SK-N-SH (cell line): ENCODE measurements around the gene HES6. TPM values are rescaled to one million over a fixed set of nuclear protein-coding genes. Genes with fewer than 3 reads are reported as not detected.
A peak's percentile ranks its signal among the peaks of the same experiment; 100 is the strongest.

Experiments used
- CTCF ChIA-PET: fragments of 300-600, 350-600 bp; formaldehyde crosslinking; extraction: SDS; loops from one replicate; lab custom pipeline; 2021; lab: Yijun Ruan, JAX
- POLR2A ChIA-PET: fragments of 350-600 bp; sonication (Branson Sonifier 250); formaldehyde crosslinking; extraction: SDS; loops from one replicate; lab custom pipeline; 2020; ENCODE audit warnings: antibody characterized with exemption, inconsistent platforms; lab: Yijun Ruan, JAX
- DNase-seq: peaks from one replicate; pipeline ENCODE4 v3.0.0; 2012
- H2AFZ ChIP-seq: fragments of 200-600 bp; sonication (generic); 2 replicates; pipeline ENCODE4 v1.8.1; 2016; ENCODE audit warnings: antibody characterized with exemption, mild to moderate bottlenecking, low read depth
- H3F3A ChIP-seq: fragments of 200-600 bp; sonication (generic); replicated peaks from 2 replicates; pipeline ENCODE3; 2016; ENCODE audit warnings: antibody characterized with exemption, mild to moderate bottlenecking; ENCODE audit not compliant: insufficient read depth
- H3K27ac ChIP-seq, 2 experiments: fragments of 200-500 bp in 1 of 2; fragments of 200-600 bp in 1 of 2; sonication (Bioruptor generic) in 1 of 2; sonication (generic), shearing (Covaris generic) in 1 of 2; 2 replicates each; pipeline versions ENCODE4 v1.5.1 to v1.6.1; 2014 to 2016; ENCODE audit warnings: low read depth in 2 of 2, inconsistent platforms in 1 of 2, low read length in 1 of 2, mild to moderate bottlenecking in 1 of 2, mixed read lengths in 1 of 2
- H3K27me3 ChIP-seq: fragments of 200-600 bp; sonication (generic), shearing (Covaris generic); 2 replicates; pipeline ENCODE4 v1.6.1; 2016; ENCODE audit warnings: mixed run types; ENCODE audit not compliant: insufficient read depth
- H3K36me3 ChIP-seq, 2 experiments: fragments of 200-500 bp in 1 of 2; fragments of 200-600 bp in 1 of 2; sonication (Bioruptor generic) in 1 of 2; sonication (generic) in 1 of 2; replicated peaks in 1 of 2; 2 replicates each; pipeline versions ENCODE3 to v1.5.1; 2014 to 2016; ENCODE audit warnings: low read length in 1 of 2, mild to moderate bottlenecking in 1 of 2; ENCODE audit not compliant: insufficient read depth in 2 of 2, control insufficient read depth in 1 of 2
- H3K4me1 ChIP-seq, 2 experiments: fragments of 200-500 bp in 1 of 2; fragments of 200-600 bp in 1 of 2; sonication (Bioruptor generic) in 1 of 2; sonication (generic), shearing (Covaris generic) in 1 of 2; 2 replicates each; pipeline versions ENCODE4 v1.5.1 to v1.6.1; 2014 to 2016; ENCODE audit warnings: low read depth in 1 of 2, low read length in 1 of 2, mixed run types in 1 of 2; ENCODE audit not compliant: insufficient read depth in 2 of 2, control insufficient read depth in 1 of 2
- H3K4me2 ChIP-seq: fragments of 200-600 bp; sonication (generic), shearing (Covaris generic); 2 replicates; pipeline ENCODE4 v1.6.1; 2017; ENCODE audit warnings: mixed run types
- H3K4me3 ChIP-seq, 2 experiments: fragments of 200-500 bp in 1 of 2; fragments of 200-600 bp in 1 of 2; sonication (Bioruptor generic) in 1 of 2; sonication (generic), shearing (Covaris generic) in 1 of 2; 2 replicates each; pipeline versions ENCODE4 v1.5.1 to v1.8.1; 2014 to 2016; ENCODE audit warnings: low read depth in 2 of 2, inconsistent platforms in 1 of 2, low read length in 1 of 2, mild to moderate bottlenecking in 1 of 2, mixed read lengths in 1 of 2, moderate library complexity in 1 of 2
- H3K79me2 ChIP-seq: fragments of 200-600 bp; sonication (generic); 2 replicates; pipeline ENCODE4 v1.8.1; 2017; ENCODE audit warnings: mild to moderate bottlenecking; ENCODE audit not compliant: insufficient read depth
- H3K9ac ChIP-seq: fragments of 200-600 bp; sonication (generic); 2 replicates; pipeline ENCODE4 v1.6.1; 2017; ENCODE audit warnings: mixed run types
- H3K9me2 ChIP-seq: fragments of 200-600 bp; sonication (generic); 2 replicates; pipeline ENCODE4 v1.6.1; 2017; ENCODE audit warnings: mixed run types
- H3K9me3 ChIP-seq: fragments of 200-600 bp; sonication (generic); 2 replicates; pipeline ENCODE4 v1.6.1; 2017; ENCODE audit warnings: mixed run types, mild to moderate bottlenecking, moderate library complexity
- H4K20me1 ChIP-seq: fragments of 200-600 bp; sonication (generic); 2 replicates; pipeline ENCODE4 v1.6.1; 2017; ENCODE audit warnings: mild to moderate bottlenecking, mixed run types; ENCODE audit not compliant: insufficient read depth
- EZH2phosphoT487 ChIP-seq: fragments of 200-600 bp; sonication (generic); IDR thresholded peaks from 2 replicates; pipeline ENCODE4 v1.6.1; 2017; ENCODE audit warnings: low read depth, mixed run types, mild to moderate bottlenecking, antibody characterized with exemption, moderate library complexity, borderline replicate concordance
- FOSL2 ChIP-seq: IDR thresholded peaks from 2 replicates; pipeline ENCODE4 v1.4.0; 2012; ENCODE audit warnings: low read depth, mild to moderate bottlenecking, moderate library complexity, borderline replicate concordance
- FOXM1 ChIP-seq: IDR thresholded peaks from 2 replicates; pipeline ENCODE4 v1.4.0; 2012; ENCODE audit warnings: low read depth, mild to moderate bottlenecking
- GATA2 ChIP-seq: sonication (generic); formaldehyde crosslinking; IDR thresholded peaks from 2 replicates; pipeline ENCODE4 v1.5.0; 2020; ENCODE audit warnings: mild to moderate bottlenecking, missing genetic modification reagents
- JUND ChIP-seq: IDR thresholded peaks from 2 replicates; pipeline ENCODE4 v1.4.0; 2012
- MEF2A ChIP-seq: IDR thresholded peaks from 2 replicates; pipeline ENCODE4 v1.4.0; 2012; ENCODE audit warnings: low read depth, borderline replicate concordance
- MXI1 ChIP-seq: IDR thresholded peaks from 2 replicates; pipeline ENCODE4 v1.6.1; 2012; ENCODE audit warnings: mild to moderate bottlenecking, low read depth, low read length, improper control_type of control experiment
- NFIC ChIP-seq: IDR thresholded peaks from 2 replicates; pipeline ENCODE4 v1.4.0; 2012; ENCODE audit warnings: borderline replicate concordance
- NRF1 ChIP-seq: IDR thresholded peaks from 2 replicates; pipeline ENCODE4 v1.6.1; 2012; ENCODE audit warnings: low read depth, mild to moderate bottlenecking, low read length
- PBX3 ChIP-seq: IDR thresholded peaks from 2 replicates; pipeline ENCODE4; 2012
- RAD21 ChIP-seq: IDR thresholded peaks from 2 replicates; pipeline ENCODE4 v1.6.1; 2012; ENCODE audit warnings: mild to moderate bottlenecking, low read length
- REST ChIP-seq: IDR thresholded peaks from 2 replicates; pipeline ENCODE4 v1.6.1; 2012; ENCODE audit warnings: mild to moderate bottlenecking, low read depth, low read length, moderate library complexity
- RXRA ChIP-seq: IDR thresholded peaks from 2 replicates; pipeline ENCODE4 v1.4.0; 2012; ENCODE audit warnings: low read depth, mild to moderate bottlenecking, borderline replicate concordance
- SIN3A ChIP-seq: IDR thresholded peaks from 2 replicates; pipeline ENCODE4 v1.6.1; 2012; ENCODE audit warnings: low read depth, mild to moderate bottlenecking, low read length, moderate library complexity, borderline replicate concordance
- SMC3 ChIP-seq: IDR thresholded peaks from 2 replicates; pipeline ENCODE4 v1.6.1; 2012; ENCODE audit warnings: low read depth, low read length, improper control_type of control experiment
- TCF12 ChIP-seq: IDR thresholded peaks from 2 replicates; pipeline ENCODE4 v1.4.0; 2012
- TEAD4 ChIP-seq: IDR thresholded peaks from 2 replicates; pipeline ENCODE4 v1.4.0; 2012; ENCODE audit warnings: mild to moderate bottlenecking, borderline replicate concordance; ENCODE audit not compliant: insufficient read depth
- USF2 ChIP-seq: fragments of 150-350 bp; IDR thresholded peaks from 2 replicates; pipeline ENCODE4 v1.6.1; 2017; ENCODE audit warnings: antibody characterized with exemption, low read length, low read depth, borderline replicate concordance
- YY1 ChIP-seq: IDR thresholded peaks from 2 replicates; pipeline ENCODE4 v1.4.0; 2012; ENCODE audit warnings: low read depth, mild to moderate bottlenecking
- ZBTB33 ChIP-seq: IDR thresholded peaks from 2 replicates; pipeline ENCODE4 v1.4.0; 2012; ENCODE audit warnings: low read depth, borderline replicate concordance
- WGBS: methylation state at CpG from one replicate; pipeline ENCODE4 v1.1.6; 2017; ENCODE audit warnings: low lambda C conversion rate; 5-methylcytosine and 5-hydroxymethylcytosine counted together
- polyA plus RNA-seq, 3 experiments: library from polyadenylated mRNA; depleted of rRNA; stranded (reverse); fragments of >200 nt; gene quantifications; 2 replicates each; pipeline ENCODE4 v1.2.3, GENCODE V29; 2012

The HES6 gene
- polyA plus RNA-seq, 1 of the 3 experiments (the other 2 are of a cell fraction), result 3.6 TPM

GRCh38 chr2:238271061-238271554, 31.3 kb upstream of the HES6 start (continued):
- no peak for TF ChIP-seq RAD21
- no peak for TF ChIP-seq GATA2 (CRISPR knock-in tag)
- TF ChIP-seq FOSL2, result no peak
- TF ChIP-seq NRF1, result no peak
- TF ChIP-seq MEF2A, result no peak

- no peak overlapping the region for H3K4me3 ChIP-seq
- no peak overlapping the region for H2AFZ ChIP-seq
- H3K27me3 ChIP-seq, result no peaks in the 10 kb centered on the region
- no peak overlapping the region for H3K27ac ChIP-seq
- H3K79me2 ChIP-seq, result no peaks in the 10 kb centered on the region
- WGBS, result 82% methylated on average over 4 of the region's 9 CpGs
- H3K36me3 ChIP-seq, result peaks cover 3 to 4% of the 10 kb centered on the region in 2 experiments
- H4K20me1 ChIP-seq, result no peaks in the 10 kb centered on the region
- no peaks in the 10 kb centered on the region for H3F3A ChIP-seq
- H3K9me2 ChIP-seq, result no peaks in the 10 kb centered on the region
- ChIA-PET POLR2A (interaction anchor here (0.6 kb wide), 1 partner anchor 565 kb away, joined by 11 read pairs; no protein-coding TSS in a partner anchor), CTCF (interaction anchor here (1.0 to 3.3 kb wide), 3 partner anchors 14 to 758 kb away, joined by 3 to 17 read pairs (median 3); partner anchors contain the start of gene PER2)
- TF ChIP-seq ZBTB33 (no peak), TEAD4 (no peak), NRF1 (no peak), FOSL2 (no peak), PBX3 (no peak), EZH2phosphoT487 (no peak), SMC3 (no peak), YY1 (no peak), GATA2 (CRISPR knock-in tag) (no peak), SIN3A (no peak), RXRA (no peak), NFIC (no peak), TCF12 (no peak), MXI1 (no peak), FOXM1 (no peak), REST (no peak), JUND (no peak), RAD21 (no peak), USF2 (no peak)
- H3K9ac ChIP-seq, result no peak overlapping the region
- H3K4me1 ChIP-seq, result peaks cover 0 to 3% of the 10 kb centered on the region in 2 experiments; a peak in 1 of 4 replicates
- H3K4me2 ChIP-seq, result no peak overlapping the region
- DNase-seq, result peak; percentile 46
- H3K9me3 ChIP-seq, result no peaks in the 10 kb centered on the region
These were observed 30.8 kb upstream of the HES6 start for GRCh38 chr2:238270606-238271005.
